HG02623 (cell line): ENCODE data around the gene IMP4.
A peak's percentile ranks its signal among the peaks of the same experiment; 100 is the strongest.
"Not testable (repeated sequence)": the region's sequence is repeated elsewhere in the genome, so short reads cannot be mapped to it uniquely, and the experiment has no call there.

Source experiments
- ATAC-seq: cut with Tn5 transposase; IDR thresholded peaks from one replicate; pipeline ENCODE4 v1.9.1; 2021; ENCODE audit warnings: moderate library complexity; ENCODE audit not compliant: unreplicated experiment

IMP4 gene

GRCh38 chr2:130342533-130343275 is at the start of gene IMP4:
IMP4 (plus strand) TSS chr2:130342897; CDS start chr2:130342933, 36 bp downstream.
- ATAC-seq = peak; percentile 84

- no peak for ATAC-seq
These were observed 42.3 kb upstream of the IMP4 start for GRCh38 chr2:130300258-130300969.

GRCh38 chr2:130300970-130301348 is 41.7 kb upstream of the IMP4 start:
- no peak for ATAC-seq

- no peak for ATAC-seq
These were observed 40.4 kb upstream of the IMP4 start for GRCh38 chr2:130302164-130302886.

GRCh38 chr2:130303169-130303568 is 39.5 kb upstream of the IMP4 start:
- ATAC-seq = peak; percentile 86

- no peak for ATAC-seq
These were observed 38.0 kb upstream of the IMP4 start for GRCh38 chr2:130304726-130305125.

- ATAC-seq = no peak
These were observed 34.8 kb upstream of the IMP4 start for GRCh38 chr2:130307850-130308249.

GRCh38 chr2:130310881-130311280 is 31.8 kb upstream of the IMP4 start:
- no peak for ATAC-seq

- no peak for ATAC-seq
These were observed 28.8 kb upstream of the IMP4 start for GRCh38 chr2:130313812-130314334.

GRCh38 chr2:130314377-130314776 is 28.3 kb upstream of the IMP4 start:
- ATAC-seq = no peak

- ATAC-seq = no peak
These were observed 26.1 kb upstream of the IMP4 start for GRCh38 chr2:130316596-130316995.

GRCh38 chr2:130318906-130319305 is 23.8 kb upstream of the IMP4 start:
- no peak for ATAC-seq

- no peak for ATAC-seq
These were observed 23.2 kb upstream of the IMP4 start for GRCh38 chr2:130319536-130319935.

GRCh38 chr2:130327703-130328527 is 14.8 kb upstream of the IMP4 start:
- ATAC-seq = no peak

GRCh38 chr2:130328710-130329109 is 14.0 kb upstream of the IMP4 start:
- no peak for ATAC-seq

GRCh38 chr2:130332271-130333073 is 10.2 kb upstream of the IMP4 start:
- ATAC-seq = peak; percentile 89

- not testable (repeated sequence) for ATAC-seq
These were observed 9.4 kb upstream of the IMP4 start for GRCh38 chr2:130333253-130333652.

- ATAC-seq = no peak
These were observed 8.7 kb upstream of the IMP4 start for GRCh38 chr2:130334026-130334425.

GRCh38 chr2:130335226-130335625 is 7.5 kb upstream of the IMP4 start:
- no peak for ATAC-seq
